PC-3 (cell line): ENCODE data around the gene C6orf47. TPM values are rescaled to one million over a fixed set of nuclear protein-coding genes. Genes with fewer than 3 reads are reported as not detected.
A peak's percentile ranks its signal among the peaks of the same experiment; 100 is the strongest.

Experiments
- ATAC-seq: fragments of 200-7000 bp; cut with Tn5 transposase; 2 replicates; pipeline ENCODE4 v1.9.1; 2020; ENCODE audit warnings: mild to moderate bottlenecking, moderate library complexity
- BruUV-seq: library from RNA; stranded (reverse); fragments of 400-500 nt; replicated peaks from 2 replicates; lab custom pipeline; 2021; lab: Mats Ljungman, UMichigan
- CTCF ChIA-PET: fragments of 300-600 bp; sonication (Branson Sonifier 250); formaldehyde crosslinking; loops from one replicate; lab custom pipeline; 2022; ENCODE audit warnings: antibody characterized with exemption; lab: Charles Lee
- POLR2A ChIA-PET: fragments of 300-600 bp; sonication (Branson Sonifier 250); formaldehyde crosslinking; loops from one replicate; lab custom pipeline; 2022; ENCODE audit warnings: antibody characterized with exemption; ENCODE audit not compliant: unreplicated experiment; lab: Charles Lee
- DNase-seq: peaks from one replicate; pipeline ENCODE4 v3.0.0-alpha.2; 2015
- H2AFZ ChIP-seq: fragments of 300-600 bp; sonication (generic); 2 replicates; pipeline ENCODE4 v1.6.0; 2016; ENCODE audit warnings: antibody characterized with exemption, low read length
- H3F3A ChIP-seq: fragments of 300-600 bp; sonication (generic); one replicate; pipeline ENCODE4 v1.6.0; 2017; ENCODE audit warnings: antibody characterized with exemption, low read length, control low read depth, mild to moderate bottlenecking; ENCODE audit not compliant: unreplicated experiment
- H3K27ac ChIP-seq: fragments of 300-600 bp; sonication (generic); 2 replicates; pipeline ENCODE4 v1.5.1; 2016; ENCODE audit warnings: mild to moderate bottlenecking, low read length
- H3K27me3 ChIP-seq: fragments of 300-600 bp; sonication (generic); 2 replicates; pipeline ENCODE4 v1.6.1; 2016; ENCODE audit warnings: low read length, mixed read lengths
- H3K36me3 ChIP-seq: fragments of 300-600 bp; sonication (generic); 2 replicates; pipeline ENCODE4 v1.6.1; 2016; ENCODE audit warnings: low read depth, mixed run types, low read length, mixed read lengths
- H3K4me1 ChIP-seq: fragments of 300-600 bp; sonication (generic); 2 replicates; pipeline ENCODE4 v1.5.1; 2016; ENCODE audit warnings: low read length; ENCODE audit not compliant: insufficient read depth
- H3K4me2 ChIP-seq: fragments of 300-600 bp; sonication (generic); 2 replicates; pipeline ENCODE4 v1.6.0; 2016; ENCODE audit warnings: low read length
- H3K4me3 ChIP-seq: fragments of 300-600 bp; sonication (generic); 2 replicates; pipeline ENCODE4 v1.5.1; 2016; ENCODE audit warnings: mild to moderate bottlenecking, low read length, mixed read lengths
- H3K79me2 ChIP-seq: fragments of 300-600 bp; sonication (generic); 2 replicates; pipeline ENCODE4 v1.6.1; 2017; ENCODE audit warnings: low read length, mixed read lengths
- H3K9ac ChIP-seq: fragments of 300-600 bp; sonication (generic); 2 replicates; pipeline ENCODE4 v1.6.0; 2016; ENCODE audit warnings: mild to moderate bottlenecking, low read length
- H3K9me2 ChIP-seq: fragments of 300-600 bp; sonication (generic); replicated peaks from 2 replicates; pipeline ENCODE4 v1.6.1; 2016; ENCODE audit warnings: mixed run types, low read length, mixed read lengths
- H3K9me3 ChIP-seq: fragments of 300-600 bp; sonication (generic); 2 replicates; pipeline ENCODE4 v1.6.1; 2016; ENCODE audit warnings: low read length, mixed read lengths
- H4K20me1 ChIP-seq: fragments of 300-600 bp; sonication (generic); 2 replicates; pipeline ENCODE4 v1.6.1; 2016; ENCODE audit warnings: low read length, mixed read lengths
- CTCF ChIP-seq: fragments of 300-600 bp; sonication (generic); conservative IDR thresholded peaks from 2 replicates; pipeline ENCODE4 v1.5.1; 2017; ENCODE audit warnings: antibody characterized with exemption, low read depth, mild to moderate bottlenecking, low read length
- EZH2 ChIP-seq: fragments of 300-600 bp; sonication (generic); IDR thresholded peaks from one replicate; pipeline ENCODE4 v1.6.1; 2017; ENCODE audit warnings: antibody characterized with exemption, mild to moderate bottlenecking, low read length; ENCODE audit not compliant: unreplicated experiment
- EZH2phosphoT487 ChIP-seq: fragments of 300-600 bp; sonication (generic); IDR thresholded peaks from 2 replicates; pipeline ENCODE4 v1.6.1; 2018; ENCODE audit warnings: mild to moderate bottlenecking, antibody characterized with exemption, low read length, borderline replicate concordance
- intact Hi-C: fragments of 100-400 bp; cut with micrococcal nuclease; formaldehyde crosslinking; loops from 2 replicates; pipeline ENCODE4 v1.9.0; 2023
- total RNA-seq: library from RNA; depleted of rRNA; stranded (reverse); fragments of >200 nt; gene quantifications from 2 replicates; pipeline ENCODE4 v1.2.3, GENCODE V29; 2014

C6orf47 gene
- total RNA-seq, 1 experiment from 2014 or later, result 26.3 TPM

- Histone ChIP-seq H3F3A (peaks cover 14% of the 10 kb centered on the region), H3K9me2 (no peaks in the 10 kb centered on the region), H3K27ac (no peak overlapping the region), H3K4me2 (no peak overlapping the region), H3K4me3 (no peak overlapping the region), H4K20me1 (no peaks in the 10 kb centered on the region), H3K27me3 (no peaks in the 10 kb centered on the region), H3K4me1 (no peaks in the 10 kb centered on the region), H3K9ac (no peak overlapping the region), H3K36me3 (peaks cover 52% of the 10 kb centered on the region), H2AFZ (no peak overlapping the region), H3K9me3 (no peaks in the 10 kb centered on the region), H3K79me2 (no peaks in the 10 kb centered on the region)
- intact Hi-C loops, result no loop called here
- POLR2A ChIA-PET, result no interaction called here
- no TSS peak for BruUV-seq
- no peak for TF ChIP-seq EZH2
- CTCF ChIA-PET, result no interaction called here
- ATAC-seq (peak; percentile 29), DNase-seq (peak; percentile 17)
Observed at GRCh38 chr6:31639449-31639861, 21.1 kb downstream of the C6orf47 start.

- Histone ChIP-seq H3K79me2 (no peaks in the 10 kb centered on the region), H3K27me3 (no peaks in the 10 kb centered on the region), H3K27ac (no peak overlapping the region), H3K9me2 (no peaks in the 10 kb centered on the region), H3K4me3 (no peak overlapping the region), H3K9ac (no peak overlapping the region), H4K20me1 (peaks cover 2% of the 10 kb centered on the region; the same call in 1 of the 2 replicates), H3K4me1 (no peaks in the 10 kb centered on the region), H3K4me2 (no peak overlapping the region), H2AFZ (no peak overlapping the region), H3K9me3 (no peaks in the 10 kb centered on the region), H3K36me3 (peaks cover 56% of the 10 kb centered on the region), H3F3A (peaks cover 14% of the 10 kb centered on the region)
- intact Hi-C loops, result no loop called here
- no TSS peak for BruUV-seq
- ATAC-seq (peak; percentile 21), DNase-seq (no peak)
- POLR2A ChIA-PET, result no interaction called here
- TF ChIP-seq EZH2 (no peak), EZH2phosphoT487 (no peak), CTCF (no peak)
- CTCF ChIA-PET, result no interaction called here
Observed at GRCh38 chr6:31639043-31639442, 21.5 kb downstream of the C6orf47 start.

GRCh38 chr6:31636698-31637596, 23.6 kb downstream of the C6orf47 start:
- H3K4me1 ChIP-seq, result no peaks in the 10 kb centered on the region
- no peak for TF ChIP-seq EZH2phosphoT487
- no peak for TF ChIP-seq EZH2
- no peak for TF ChIP-seq CTCF
- peaks cover 14% of the 10 kb centered on the region for H3F3A ChIP-seq
- H3K27me3 ChIP-seq, result no peaks in the 10 kb centered on the region
- intact Hi-C loops, result no loop called here
- no peak overlapping the region for H3K9ac ChIP-seq
- peaks cover 68% of the 10 kb centered on the region for H3K36me3 ChIP-seq
- no peak overlapping the region for H3K27ac ChIP-seq
- no TSS peak for BruUV-seq
- no peaks in the 10 kb centered on the region for H3K79me2 ChIP-seq
- no peak overlapping the region for H3K4me2 ChIP-seq
- ATAC-seq, result peak; percentile 10; the same call in 1 of the 2 replicates
- CTCF ChIA-PET, result no interaction called here
- H3K9me3 ChIP-seq, result no peaks in the 10 kb centered on the region
- no peak for DNase-seq
- no peak overlapping the region for H3K4me3 ChIP-seq
- no peak overlapping the region for H2AFZ ChIP-seq
- POLR2A ChIA-PET, result interaction anchor here (0.8 kb wide), 1 partner anchor 15 kb away, joined by 6 read pairs; no protein-coding TSS in a partner anchor
- peaks cover 3% of the 10 kb centered on the region; the same call in 1 of the 2 replicates for H4K20me1 ChIP-seq
- no peaks in the 10 kb centered on the region for H3K9me2 ChIP-seq
